K562 (cell line): ENCODE results near the gene PACRG. TPM values are rescaled to one million over a fixed set of nuclear protein-coding genes. Genes with fewer than 3 reads are reported as not detected.

Experiments used
- CBX2 ChIP-seq: fragments of 200-600 bp; sonication (generic); IDR thresholded peaks from one replicate; pipeline ENCODE4 v1.6.1; 2012; ENCODE audit warnings: mild to moderate bottlenecking, low read length, inconsistent platforms; ENCODE audit not compliant: insufficient read depth, poor library complexity, severe bottlenecking
- CHCHD3 ChIP-seq: fragments of 250-450 bp; sonication (Bioruptor Pico); IDR thresholded peaks from 2 replicates; pipeline ENCODE4 v2.1.2; 2022; ENCODE audit warnings: mild to moderate bottlenecking
- LCOR ChIP-seq: sonication (generic); formaldehyde crosslinking; IDR thresholded peaks from 2 replicates; pipeline ENCODE4 v1.8.0; 2022; ENCODE audit warnings: mild to moderate bottlenecking, missing genetic modification reagents
- MAFK ChIP-seq: IDR thresholded peaks from 2 replicates; pipeline ENCODE4 v1.6.1; 2011; ENCODE audit warnings: low read length, improper control_type of control experiment
- MTA3 ChIP-seq: fragments of 450-650 bp; formaldehyde crosslinking; IDR thresholded peaks from 2 replicates; pipeline ENCODE4 v1.6.1; 2017; ENCODE audit warnings: mild to moderate bottlenecking, borderline replicate concordance
- NCOA4 ChIP-seq: fragments of 450-650 bp; IDR thresholded peaks from 2 replicates; pipeline ENCODE4 v1.6.1; 2018; ENCODE audit warnings: mild to moderate bottlenecking; ENCODE audit not compliant: partially characterized antibody
- PHTF2 ChIP-seq: fragments of 250-450 bp; sonication (Bioruptor Pico); IDR thresholded peaks from 2 replicates; pipeline ENCODE4 v1.5.0; 2021; ENCODE audit warnings: mild to moderate bottlenecking
- RAD21 ChIP-seq, 2 experiments: fragments of 250-450 bp in 1 of 2; fragments of 450-650 bp in 1 of 2; sonication (Bioruptor Pico) in 1 of 2; formaldehyde crosslinking in 1 of 2; IDR thresholded peaks in 1 of 2; conservative IDR thresholded peaks in 1 of 2; 2 replicates each; pipeline versions ENCODE4 v1.4.0 to v1.8.0; 2020 to 2022; ENCODE audit warnings: mild to moderate bottlenecking in 2 of 2, moderate library complexity in 1 of 2
- RNF2 ChIP-seq: sonication (generic); IDR thresholded peaks from 2 replicates; pipeline ENCODE4 v1.6.1; 2016
- SIX5 ChIP-seq, 2 experiments: IDR thresholded peaks; 2 replicates each; pipeline ENCODE4 v1.6.1; 2011; ENCODE audit warnings: low read length in 2 of 2, borderline replicate concordance in 1 of 2, low read depth in 1 of 2, mild to moderate bottlenecking in 1 of 2, moderate library complexity in 1 of 2; ENCODE audit not compliant: insufficient read depth in 1 of 2
- SOX6 ChIP-seq: fragments of 450-650 bp; IDR thresholded peaks from 2 replicates; pipeline ENCODE4 v1.6.1; 2014; ENCODE audit warnings: mild to moderate bottlenecking
- TARDBP ChIP-seq: fragments of 450-650 bp; IDR thresholded peaks from 2 replicates; pipeline ENCODE4 v1.6.1; 2016
- TSC22D4 ChIP-seq: fragments of 450-650 bp; IDR thresholded peaks from 2 replicates; pipeline ENCODE4 v1.6.1; 2016; ENCODE audit warnings: missing genetic modification characterization, missing biosample characterization, control low read depth
- ZNF124 ChIP-seq: sonication (generic); formaldehyde crosslinking; IDR thresholded peaks from 2 replicates; pipeline ENCODE4 v1.8.1; 2022; ENCODE audit warnings: missing genetic modification reagents
- ZNF140 ChIP-seq: fragments of 250-450 bp; sonication (Bioruptor Pico); IDR thresholded peaks from 2 replicates; pipeline ENCODE4 v1.8.0; 2021; ENCODE audit warnings: moderate library complexity, mild to moderate bottlenecking, inconsistent platforms
- ZNF324 ChIP-seq: fragments of 250-450 bp; sonication (Bioruptor Pico); IDR thresholded peaks from 2 replicates; pipeline ENCODE4 v1.4.0; 2020; ENCODE audit warnings: mild to moderate bottlenecking
- ZNF347 ChIP-seq: fragments of 450-650 bp; formaldehyde crosslinking; IDR thresholded peaks from 2 replicates; pipeline ENCODE4 v1.4.0; 2020; ENCODE audit warnings: low read depth, mild to moderate bottlenecking, moderate library complexity
- ZNF354B ChIP-seq: fragments of 250-450 bp; sonication (Bioruptor Pico); IDR thresholded peaks from 2 replicates; pipeline ENCODE4 v1.4.0; 2020
- polyA plus RNA-seq, 8 experiments: library from polyadenylated mRNA; depleted of rRNA in 4 of 8; stranded (reverse) in 5 of 8; unstranded in 3 of 8; fragments of >200 nt; fragmentation: Nextera tagmentation in 2 of 8; fragmentation: Illumina TruSeq in 1 of 8; extraction: Ambion mirVana in 2 of 8; extraction: Trizol in 1 of 8; gene quantifications; 2 replicates each; pipeline versions ENCODE4 v1.2.1 to v1.2.3, GENCODE V29; 2011 to 2014; ENCODE audit warnings: inconsistent platforms in 1 of 8, missing spikeins in 1 of 8
- total RNA-seq, 7 experiments: library from RNA; depleted of rRNA in 6 of 7; stranded (reverse); fragments of >200 nt in 6 of 7; fragmentation: Illumina TruSeq in 2 of 7; extraction: Trizol in 2 of 7; gene quantifications; 2 replicates each; pipeline versions ENCODE4 v1.2.1 to v1.2.3, GENCODE V29; 2011 to 2021; ENCODE audit warnings: low replicate concordance in 1 of 7
- TF ChIP-seq, protein P1 (sequence below): fragments of 450-650 bp; formaldehyde crosslinking; IDR thresholded peaks from 2 replicates; pipeline ENCODE4 v1.4.0; 2020; ENCODE audit warnings: mild to moderate bottlenecking, moderate library complexity
- TF ChIP-seq, protein P2 (sequence below): fragments of 250-450 bp; sonication (Bioruptor Pico); IDR thresholded peaks from 2 replicates; pipeline ENCODE4 v1.4.0; 2020; ENCODE audit warnings: mild to moderate bottlenecking
- TF ChIP-seq, protein P3 (sequence below): sonication (generic); formaldehyde crosslinking; IDR thresholded peaks from 2 replicates; pipeline ENCODE4 v1.8.0; 2022; ENCODE audit warnings: missing genetic modification reagents, mild to moderate bottlenecking, moderate library complexity, borderline replicate concordance

The PACRG gene
- total and polyA plus RNA-seq, 9 of the 15 experiments (the other 6 are each of a cell fraction or from before 2014, with no cell fraction given), result 0.04 TPM; not detected in 8

DNA sequence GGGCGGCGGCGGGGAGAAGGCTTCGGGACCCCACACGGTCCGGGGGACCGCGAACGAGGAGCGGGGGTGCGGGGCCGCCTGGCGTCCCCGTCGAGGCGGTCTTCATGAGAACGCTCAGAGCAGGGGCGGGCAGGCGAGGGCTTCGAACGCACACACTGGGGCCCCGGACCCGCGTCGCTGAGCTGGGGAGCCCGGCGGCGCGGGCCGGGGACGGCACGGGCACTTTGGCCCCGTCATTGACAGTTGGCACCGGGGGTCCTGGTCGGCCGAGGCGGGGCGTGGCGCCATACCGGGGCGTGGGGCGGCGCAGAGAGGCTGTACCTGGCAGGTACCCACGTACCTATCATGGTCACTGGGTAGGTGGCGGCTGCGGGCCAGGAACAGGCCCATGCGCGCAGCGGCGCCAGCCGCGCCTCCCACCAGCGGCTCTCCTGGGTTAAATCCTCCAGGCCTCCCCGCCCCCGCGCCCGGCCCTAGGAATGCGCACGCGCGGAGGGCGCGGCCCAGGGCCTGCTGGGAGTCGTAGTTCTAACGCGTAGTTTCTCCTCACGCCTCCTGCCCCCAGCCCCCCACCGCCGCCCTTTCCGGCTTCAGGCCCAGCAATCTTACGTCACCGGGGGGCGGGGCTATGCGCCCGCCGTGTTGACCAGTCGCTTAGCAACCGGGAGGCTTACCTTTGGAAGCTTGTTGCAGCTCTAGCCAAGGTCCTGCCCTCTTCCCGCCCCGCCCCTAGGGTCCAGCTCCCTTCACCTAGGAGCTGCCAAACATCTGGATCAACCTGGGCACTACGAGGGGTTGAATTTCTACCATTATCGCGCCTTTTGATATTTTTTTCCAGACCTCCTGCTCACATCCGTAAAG lies at the start of gene PACRG, which contains the start of gene PRKN (continued):
- TF ChIP-seq, protein P1, sequence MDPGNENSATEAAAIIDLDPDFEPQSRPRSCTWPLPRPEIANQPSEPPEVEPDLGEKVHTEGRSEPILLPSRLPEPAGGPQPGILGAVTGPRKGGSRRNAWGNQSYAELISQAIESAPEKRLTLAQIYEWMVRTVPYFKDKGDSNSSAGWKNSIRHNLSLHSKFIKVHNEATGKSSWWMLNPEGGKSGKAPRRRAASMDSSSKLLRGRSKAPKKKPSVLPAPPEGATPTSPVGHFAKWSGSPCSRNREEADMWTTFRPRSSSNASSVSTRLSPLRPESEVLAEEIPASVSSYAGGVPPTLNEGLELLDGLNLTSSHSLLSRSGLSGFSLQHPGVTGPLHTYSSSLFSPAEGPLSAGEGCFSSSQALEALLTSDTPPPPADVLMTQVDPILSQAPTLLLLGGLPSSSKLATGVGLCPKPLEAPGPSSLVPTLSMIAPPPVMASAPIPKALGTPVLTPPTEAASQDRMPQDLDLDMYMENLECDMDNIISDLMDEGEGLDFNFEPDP (CRISPR knock-in tag), result no peak
- no peak for TF ChIP-seq TSC22D4 (tag)
- no peak for TF ChIP-seq PHTF2
- peak; percentile 69; the same call in 1 of the 2 replicates for TF ChIP-seq MTA3
- TF ChIP-seq NCOA4, result no peak
- TF ChIP-seq LCOR (CRISPR knock-in tag), result 0 out of 2 replicates have a peak, but pooled peaks have one; percentile 48
- TF ChIP-seq ZNF324 (CRISPR knock-in tag), result no peak
- no peak for TF ChIP-seq ZNF347 (CRISPR knock-in tag)
- no peak for TF ChIP-seq ZNF124
- TF ChIP-seq, protein P2, sequence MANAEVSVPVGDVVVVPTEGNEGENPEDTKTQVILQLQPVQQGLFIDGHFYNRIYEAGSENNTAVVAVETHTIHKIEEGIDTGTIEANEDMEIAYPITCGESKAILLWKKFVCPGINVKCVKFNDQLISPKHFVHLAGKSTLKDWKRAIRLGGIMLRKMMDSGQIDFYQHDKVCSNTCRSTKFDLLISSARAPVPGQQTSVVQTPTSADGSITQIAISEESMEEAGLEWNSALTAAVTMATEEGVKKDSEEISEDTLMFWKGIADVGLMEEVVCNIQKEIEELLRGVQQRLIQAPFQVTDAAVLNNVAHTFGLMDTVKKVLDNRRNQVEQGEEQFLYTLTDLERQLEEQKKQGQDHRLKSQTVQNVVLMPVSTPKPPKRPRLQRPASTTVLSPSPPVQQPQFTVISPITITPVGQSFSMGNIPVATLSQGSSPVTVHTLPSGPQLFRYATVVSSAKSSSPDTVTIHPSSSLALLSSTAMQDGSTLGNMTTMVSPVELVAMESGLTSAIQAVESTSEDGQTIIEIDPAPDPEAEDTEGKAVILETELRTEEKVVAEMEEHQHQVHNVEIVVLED (CRISPR knock-in tag), result peak; percentile 54; the same call in 1 of the 2 replicates
- no peak for TF ChIP-seq SOX6
- peak; percentile 44; the same call in 1 of the 2 replicates for TF ChIP-seq RNF2
- no peak for TF ChIP-seq CHCHD3 (CRISPR knock-in tag)
- no peak for TF ChIP-seq ZNF140 (CRISPR knock-in tag)
- TF ChIP-seq ZNF354B, result no peak
- TF ChIP-seq, protein P3, sequence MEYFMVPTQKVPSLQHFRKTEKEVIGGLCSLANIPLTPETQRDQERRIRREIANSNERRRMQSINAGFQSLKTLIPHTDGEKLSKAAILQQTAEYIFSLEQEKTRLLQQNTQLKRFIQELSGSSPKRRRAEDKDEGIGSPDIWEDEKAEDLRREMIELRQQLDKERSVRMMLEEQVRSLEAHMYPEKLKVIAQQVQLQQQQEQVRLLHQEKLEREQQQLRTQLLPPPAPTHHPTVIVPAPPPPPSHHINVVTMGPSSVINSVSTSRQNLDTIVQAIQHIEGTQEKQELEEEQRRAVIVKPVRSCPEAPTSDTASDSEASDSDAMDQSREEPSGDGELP (CRISPR knock-in tag), result peak; percentile 84; the same call in 1 of the 2 replicates
- TF ChIP-seq MAFK, result no peak
- TF ChIP-seq CBX2, result no peak
- TF ChIP-seq TARDBP, result peak; percentile 44; the same call in 1 of the 2 replicates
- no peak for TF ChIP-seq RAD21 (CRISPR knock-in tag; conservative IDR thresholded peaks at IDR 0.05 in 1 of 2, IDR thresholded peaks at IDR 0.05 in 1 of 2)
- peak; percentile 68 to 80 for TF ChIP-seq SIX5 (IDR thresholded peaks at IDR 0.05; ENCODE audit: borderline replicate concordance in 1 of 2, insufficient read depth in 1 of 2, low read depth in 1 of 2, low read length in 2 of 2)
